PC-3 (cell line): ENCODE measurements around the gene CNGA1. TPM values are rescaled to one million over a fixed set of nuclear protein-coding genes. Genes with fewer than 3 reads are reported as not detected.
"Not testable (repeated sequence)": the region's sequence is repeated elsewhere in the genome, so short reads cannot be mapped to it uniquely, and the experiment has no call there.

Experiments
- ATAC-seq: fragments of 200-7000 bp; cut with Tn5 transposase; 2 replicates; pipeline ENCODE4 v1.9.1; 2020; ENCODE audit warnings: mild to moderate bottlenecking, moderate library complexity
- BruUV-seq: library from RNA; stranded (reverse); fragments of 400-500 nt; replicated peaks from 2 replicates; lab custom pipeline; 2021; lab: Mats Ljungman, UMichigan
- CTCF ChIA-PET: fragments of 300-600 bp; sonication (Branson Sonifier 250); formaldehyde crosslinking; loops from one replicate; lab custom pipeline; 2022; ENCODE audit warnings: antibody characterized with exemption; lab: Charles Lee
- POLR2A ChIA-PET: fragments of 300-600 bp; sonication (Branson Sonifier 250); formaldehyde crosslinking; loops from one replicate; lab custom pipeline; 2022; ENCODE audit warnings: antibody characterized with exemption; ENCODE audit not compliant: unreplicated experiment; lab: Charles Lee
- DNase-seq: peaks from one replicate; pipeline ENCODE4 v3.0.0-alpha.2; 2015
- H2AFZ ChIP-seq: fragments of 300-600 bp; sonication (generic); 2 replicates; pipeline ENCODE4 v1.6.0; 2016; ENCODE audit warnings: antibody characterized with exemption, low read length
- H3F3A ChIP-seq: fragments of 300-600 bp; sonication (generic); one replicate; pipeline ENCODE4 v1.6.0; 2017; ENCODE audit warnings: antibody characterized with exemption, low read length, control low read depth, mild to moderate bottlenecking; ENCODE audit not compliant: unreplicated experiment
- H3K27ac ChIP-seq: fragments of 300-600 bp; sonication (generic); 2 replicates; pipeline ENCODE4 v1.5.1; 2016; ENCODE audit warnings: mild to moderate bottlenecking, low read length
- H3K27me3 ChIP-seq: fragments of 300-600 bp; sonication (generic); 2 replicates; pipeline ENCODE4 v1.6.1; 2016; ENCODE audit warnings: low read length, mixed read lengths
- H3K36me3 ChIP-seq: fragments of 300-600 bp; sonication (generic); 2 replicates; pipeline ENCODE4 v1.6.1; 2016; ENCODE audit warnings: low read depth, mixed run types, low read length, mixed read lengths
- H3K4me1 ChIP-seq: fragments of 300-600 bp; sonication (generic); 2 replicates; pipeline ENCODE4 v1.5.1; 2016; ENCODE audit warnings: low read length; ENCODE audit not compliant: insufficient read depth
- H3K4me2 ChIP-seq: fragments of 300-600 bp; sonication (generic); 2 replicates; pipeline ENCODE4 v1.6.0; 2016; ENCODE audit warnings: low read length
- H3K4me3 ChIP-seq: fragments of 300-600 bp; sonication (generic); 2 replicates; pipeline ENCODE4 v1.5.1; 2016; ENCODE audit warnings: mild to moderate bottlenecking, low read length, mixed read lengths
- H3K79me2 ChIP-seq: fragments of 300-600 bp; sonication (generic); 2 replicates; pipeline ENCODE4 v1.6.1; 2017; ENCODE audit warnings: low read length, mixed read lengths
- H3K9ac ChIP-seq: fragments of 300-600 bp; sonication (generic); 2 replicates; pipeline ENCODE4 v1.6.0; 2016; ENCODE audit warnings: mild to moderate bottlenecking, low read length
- H3K9me2 ChIP-seq: fragments of 300-600 bp; sonication (generic); replicated peaks from 2 replicates; pipeline ENCODE4 v1.6.1; 2016; ENCODE audit warnings: mixed run types, low read length, mixed read lengths
- H3K9me3 ChIP-seq: fragments of 300-600 bp; sonication (generic); 2 replicates; pipeline ENCODE4 v1.6.1; 2016; ENCODE audit warnings: low read length, mixed read lengths
- H4K20me1 ChIP-seq: fragments of 300-600 bp; sonication (generic); 2 replicates; pipeline ENCODE4 v1.6.1; 2016; ENCODE audit warnings: low read length, mixed read lengths
- EZH2 ChIP-seq: fragments of 300-600 bp; sonication (generic); IDR thresholded peaks from one replicate; pipeline ENCODE4 v1.6.1; 2017; ENCODE audit warnings: antibody characterized with exemption, mild to moderate bottlenecking, low read length; ENCODE audit not compliant: unreplicated experiment
- EZH2phosphoT487 ChIP-seq: fragments of 300-600 bp; sonication (generic); IDR thresholded peaks from 2 replicates; pipeline ENCODE4 v1.6.1; 2018; ENCODE audit warnings: mild to moderate bottlenecking, antibody characterized with exemption, low read length, borderline replicate concordance
- intact Hi-C: fragments of 100-400 bp; cut with micrococcal nuclease; formaldehyde crosslinking; loops from 2 replicates; pipeline ENCODE4 v1.9.0; 2023
- total RNA-seq: library from RNA; depleted of rRNA; stranded (reverse); fragments of >200 nt; gene quantifications from 2 replicates; pipeline ENCODE4 v1.2.3, GENCODE V29; 2014
- TF ChIP-seq, protein P1 (sequence below): fragments of 300-600 bp; sonication (generic); conservative IDR thresholded peaks from 2 replicates; pipeline ENCODE4 v1.5.1; 2017; ENCODE audit warnings: antibody characterized with exemption, low read depth, mild to moderate bottlenecking, low read length

Gene CNGA1
- total RNA-seq, 1 experiment from 2014 or later: 1.1 TPM

GRCh38 chr4:48008021-48008596 is 8.4 kb downstream of the CNGA1 start:
- Histone ChIP-seq H3K27ac (no peak overlapping the region), H3K27me3 (no peaks in the 10 kb centered on the region), H2AFZ (no peak overlapping the region), H3K9me3 (0 out of 2 replicates have a peak, but pooled peaks cover 4% of the 10 kb centered on the region), H3K4me2 (no peak overlapping the region), H3K4me3 (no peak overlapping the region), H4K20me1 (no peaks in the 10 kb centered on the region), H3K4me1 (no peaks in the 10 kb centered on the region), H3F3A (no peaks in the 10 kb centered on the region), H3K79me2 (no peaks in the 10 kb centered on the region), H3K9me2 (no peaks in the 10 kb centered on the region), H3K36me3 (peaks cover 21% of the 10 kb centered on the region; the same call in 1 of the 2 replicates), H3K9ac (no peak overlapping the region)
- intact Hi-C loops: no loop called here
- ChIA-PET CTCF (no interaction called here), POLR2A (no interaction called here)
- DNase-seq (peak; percentile 3), ATAC-seq (no peak)
- TF ChIP-seq, protein P1, sequence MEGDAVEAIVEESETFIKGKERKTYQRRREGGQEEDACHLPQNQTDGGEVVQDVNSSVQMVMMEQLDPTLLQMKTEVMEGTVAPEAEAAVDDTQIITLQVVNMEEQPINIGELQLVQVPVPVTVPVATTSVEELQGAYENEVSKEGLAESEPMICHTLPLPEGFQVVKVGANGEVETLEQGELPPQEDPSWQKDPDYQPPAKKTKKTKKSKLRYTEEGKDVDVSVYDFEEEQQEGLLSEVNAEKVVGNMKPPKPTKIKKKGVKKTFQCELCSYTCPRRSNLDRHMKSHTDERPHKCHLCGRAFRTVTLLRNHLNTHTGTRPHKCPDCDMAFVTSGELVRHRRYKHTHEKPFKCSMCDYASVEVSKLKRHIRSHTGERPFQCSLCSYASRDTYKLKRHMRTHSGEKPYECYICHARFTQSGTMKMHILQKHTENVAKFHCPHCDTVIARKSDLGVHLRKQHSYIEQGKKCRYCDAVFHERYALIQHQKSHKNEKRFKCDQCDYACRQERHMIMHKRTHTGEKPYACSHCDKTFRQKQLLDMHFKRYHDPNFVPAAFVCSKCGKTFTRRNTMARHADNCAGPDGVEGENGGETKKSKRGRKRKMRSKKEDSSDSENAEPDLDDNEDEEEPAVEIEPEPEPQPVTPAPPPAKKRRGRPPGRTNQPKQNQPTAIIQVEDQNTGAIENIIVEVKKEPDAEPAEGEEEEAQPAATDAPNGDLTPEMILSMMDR: no peak
- TF ChIP-seq EZH2 (no peak), EZH2phosphoT487 (no peak)
- BruUV-seq: no TSS peak

- Histone ChIP-seq H3K4me3 (no peak overlapping the region), H3K9ac (no peak overlapping the region), H3K9me3 (0 out of 2 replicates have a peak, but pooled peaks cover 4% of the 10 kb centered on the region), H3K27me3 (no peaks in the 10 kb centered on the region), H3F3A (no peaks in the 10 kb centered on the region), H3K27ac (no peak overlapping the region), H3K4me2 (no peak overlapping the region), H4K20me1 (no peaks in the 10 kb centered on the region), H2AFZ (no peak overlapping the region), H3K79me2 (no peaks in the 10 kb centered on the region), H3K4me1 (no peaks in the 10 kb centered on the region), H3K36me3 (peaks cover 21% of the 10 kb centered on the region; the same call in 1 of the 2 replicates), H3K9me2 (no peaks in the 10 kb centered on the region)
- no TSS peak for BruUV-seq
- no peak for DNase-seq
- ATAC-seq: no peak
- ChIA-PET CTCF (no interaction called here), POLR2A (no interaction called here)
- TF ChIP-seq, protein P1: no peak
- TF ChIP-seq EZH2phosphoT487 (no peak), EZH2 (no peak)
- intact Hi-C loops: no loop called here
Measured at GRCh38 chr4:48005781-48006180, 10.7 kb downstream of the CNGA1 start.

- H3K27me3 ChIP-seq, H3K9me3 ChIP-seq, H4K20me1 ChIP-seq, BruUV-seq, CTCF ChIA-PET, H3K79me2 ChIP-seq, ATAC-seq, H3K9ac ChIP-seq, H2AFZ ChIP-seq, POLR2A ChIA-PET, H3K27ac ChIP-seq, H3K9me2 ChIP-seq, H3K4me1 ChIP-seq, intact Hi-C loops, H3K4me2 ChIP-seq, H3K4me3 ChIP-seq, H3F3A ChIP-seq: not testable (repeated sequence)
- TF ChIP-seq, protein P1: peak; percentile 30; the same call in 1 of the 2 replicates
- peak; percentile 16 for DNase-seq
- peaks cover 18% of the 10 kb centered on the region; the same call in 1 of the 2 replicates for H3K36me3 ChIP-seq
Measured at GRCh38 chr4:48003568-48003967, 12.9 kb downstream of the CNGA1 start.
